Measurements from ENCODE around the gene EFS. TPM values are rescaled to one million over a fixed set of nuclear protein-coding genes. Genes with fewer than 3 reads are reported as not detected.
"Not testable (repeated sequence)": the region's sequence is repeated elsewhere in the genome, so short reads cannot be mapped to it uniquely, and the experiment has no call there.

EFS gene
- total RNA-seq, 6 donors from 2014 or later: 4.1 to 18.9 (median 9.3) TPM

GRCh38 chr14:23389396-23389795 is 24.4 kb upstream of the EFS start:
- Histone ChIP-seq H3K27me3 (no peaks in the 10 kb centered on the region), H3K36me3 (no peaks in the 10 kb centered on the region), H3K27ac (no peak overlapping the region), H3K4me1 (no peaks in the 10 kb centered on the region), H3K4me3 (no peak overlapping the region), H3K9me3 (no peaks in the 10 kb centered on the region)
- no peak for DNase-seq
- 64 to 77% methylated on average over 8 to 12 of the region's 12 CpGs for WGBS, 2 donors
- no peak for ATAC-seq (ENCODE audit: low FRiP score in 2 of 2)
- TF ChIP-seq CTCF (IDR thresholded peaks at IDR 0.05) (no peak), EP300 (IDR thresholded peaks at IDR 0.05) (no peak), POLR2AphosphoS5 (IDR thresholded peaks at IDR 0.05) (no peak)

GRCh38 chr14:23388996-23389395 is 24.0 kb upstream of the EFS start:
- DNase-seq (no peak), ATAC-seq (ENCODE audit: low FRiP score in 2 of 2) (no peak)
- TF ChIP-seq EP300 (IDR thresholded peaks at IDR 0.05) (no peak), POLR2AphosphoS5 (IDR thresholded peaks at IDR 0.05) (no peak), POLR2A (IDR thresholded peaks at IDR 0.05) (no peak), CTCF (IDR thresholded peaks at IDR 0.05) (no peak)
- Histone ChIP-seq H3K27me3 (no peaks in the 10 kb centered on the region), H3K9me3 (no peaks in the 10 kb centered on the region), H3K27ac (no peak overlapping the region), H3K36me3 (no peaks in the 10 kb centered on the region), H3K4me3 (no peak overlapping the region), H3K4me1 (no peaks in the 10 kb centered on the region)
- WGBS, 2 donors: 90% methylated on average over 6 to 7 of the region's 8 CpGs

DNA sequence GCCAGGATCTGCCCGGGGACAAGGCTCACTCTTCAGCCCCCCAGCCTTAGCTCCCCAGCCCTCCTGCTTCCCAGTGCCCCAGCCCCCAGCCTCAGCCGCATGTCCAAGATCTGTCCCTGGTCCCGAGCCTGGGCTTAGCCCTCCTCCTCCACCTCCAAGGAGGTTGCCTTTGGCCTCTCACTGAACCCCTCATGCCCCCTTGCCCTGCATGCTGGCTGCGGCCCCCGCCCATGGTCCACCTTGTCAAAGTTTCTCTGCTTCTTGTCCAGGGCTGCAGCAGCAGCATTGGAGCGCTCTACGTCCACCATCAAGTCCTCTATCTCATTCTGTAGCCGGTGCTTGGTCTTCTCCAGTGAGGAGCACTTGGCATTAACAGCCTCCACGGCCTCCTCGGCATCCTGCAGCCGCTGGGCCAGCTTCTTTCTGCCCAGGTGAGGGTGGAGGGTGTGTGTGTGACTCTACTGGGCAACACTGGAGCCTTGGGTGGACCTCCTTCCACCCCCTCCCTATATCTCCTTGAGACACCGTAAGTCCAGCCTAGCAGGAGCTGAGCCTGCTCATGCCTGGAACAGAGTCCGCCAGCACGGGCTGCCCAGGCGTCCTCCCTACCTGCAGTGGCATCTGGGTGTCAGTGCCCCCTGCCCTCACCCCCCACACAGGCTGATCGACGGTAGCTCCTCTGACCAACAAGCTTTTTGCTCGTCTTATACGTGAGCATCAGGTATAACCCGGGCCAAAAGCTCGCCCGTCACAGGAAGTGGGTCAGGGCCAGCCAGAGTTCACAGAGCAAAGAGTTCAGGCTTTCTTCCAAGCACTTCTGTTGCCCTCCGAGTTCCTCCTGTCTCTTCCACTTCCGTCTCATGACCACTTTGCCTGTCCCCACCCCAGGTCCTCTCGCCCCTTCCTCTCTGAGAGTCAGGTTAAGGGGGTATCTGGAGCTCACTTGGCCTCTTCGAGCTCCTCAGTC is 23.2 kb upstream of the EFS start:
- ATAC-seq (ENCODE audit: low FRiP score in 2 of 2) (no peak), DNase-seq (no peak)
- no peaks in the 10 kb centered on the region for H3K9me3 ChIP-seq
- no peak overlapping the region for H3K4me3 ChIP-seq
- no peak for TF ChIP-seq EP300 (IDR thresholded peaks at IDR 0.05)
- TF ChIP-seq POLR2A (IDR thresholded peaks at IDR 0.05): no peak
- no peaks in the 10 kb centered on the region for H3K4me1 ChIP-seq
- 74 to 78% methylated on average over 21 to 25 of the region's 26 CpGs for WGBS, 2 donors
- no peak overlapping the region for H3K27ac ChIP-seq
- H3K36me3 ChIP-seq: no peaks in the 10 kb centered on the region
- no peaks in the 10 kb centered on the region for H3K27me3 ChIP-seq

DNA sequence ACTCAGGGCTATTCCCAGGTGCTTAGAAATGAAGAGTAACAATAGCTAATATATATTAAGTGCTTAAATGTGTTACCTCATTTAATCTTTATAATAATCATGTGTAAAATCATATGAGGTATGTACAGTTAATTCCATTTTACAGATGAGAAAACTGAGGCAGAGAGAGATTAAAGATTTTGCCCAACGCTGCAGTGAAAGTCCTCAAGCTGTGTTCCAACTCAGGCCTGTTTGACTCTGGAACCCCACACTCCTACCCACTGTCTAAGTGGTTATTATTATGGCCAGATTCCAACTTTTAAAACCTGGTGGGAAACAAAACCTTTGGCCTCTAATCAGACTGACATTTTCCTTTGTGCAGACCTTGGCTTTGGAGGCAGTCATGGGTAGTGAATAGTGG is 22.0 kb upstream of the EFS start:
- no peak for TF ChIP-seq POLR2AphosphoS5 (IDR thresholded peaks at IDR 0.05)
- TF ChIP-seq POLR2A (IDR thresholded peaks at IDR 0.05): no peak
- no peak for TF ChIP-seq EP300 (IDR thresholded peaks at IDR 0.05)
- TF ChIP-seq CTCF (IDR thresholded peaks at IDR 0.05): no peak
- DNase-seq: no peak
- ATAC-seq (ENCODE audit: low FRiP score in 2 of 2): no peak
- no peaks in the 10 kb centered on the region for H3K9me3 ChIP-seq
- 88 to 90% methylated on average over 1 of the region's 1 CpG for WGBS, 2 donors
- H3K4me1 ChIP-seq: no peaks in the 10 kb centered on the region
- no peak overlapping the region for H3K4me3 ChIP-seq
- H3K27me3 ChIP-seq: no peaks in the 10 kb centered on the region
- no peak overlapping the region for H3K27ac ChIP-seq
- H3K36me3 ChIP-seq: no peaks in the 10 kb centered on the region

- not testable (repeated sequence) for H3K27ac ChIP-seq; ATAC-seq (ENCODE audit: low FRiP score in 2 of 2); DNase-seq; H3K4me1 ChIP-seq; H3K27me3 ChIP-seq; H3K36me3 ChIP-seq; H3K4me3 ChIP-seq; H3K9me3 ChIP-seq
- 89 to 91% methylated on average over 17 of the region's 17 CpGs for WGBS, 2 donors
These were observed 21.3 kb upstream of the EFS start for GRCh38 chr14:23386266-23386657.
